Activated CD8-positive, alpha-beta memory T cell treated with anti-CD3 and anti-CD28 coated beads, Interleukin-2, amount 50 U/mL, for 24 hours (primary cell): Measurements from ENCODE around the gene FOXO1.

Source experiments
- DNase-seq: peaks from one replicate; pipeline ENCODE4 v3.0.0-alpha.2; 2020; ENCODE audit errors: extremely low read depth

Gene FOXO1

GRCh38 chr13:40635315-40635995 is 31.0 kb downstream of the FOXO1 start:
- no peak for DNase-seq

DNA sequence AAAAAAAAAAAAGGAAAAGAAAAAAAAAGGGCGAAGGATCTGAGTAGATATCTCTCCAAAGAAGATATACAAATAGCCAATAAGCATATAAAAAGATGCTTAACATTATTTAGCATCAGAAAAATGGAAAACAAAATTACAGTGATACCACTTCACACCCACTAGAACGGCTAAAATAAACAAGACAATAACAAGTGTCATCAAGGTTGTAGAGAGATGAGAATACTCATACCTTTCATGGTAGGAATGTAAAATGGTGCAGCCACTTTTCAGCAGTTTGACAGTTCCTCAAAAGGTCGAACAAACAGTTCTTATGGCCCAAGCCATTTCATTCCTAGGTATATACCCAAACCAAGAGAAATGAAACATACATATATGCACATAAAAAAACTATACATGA is 33.5 kb downstream of the FOXO1 start:
- DNase-seq = no peak

DNA sequence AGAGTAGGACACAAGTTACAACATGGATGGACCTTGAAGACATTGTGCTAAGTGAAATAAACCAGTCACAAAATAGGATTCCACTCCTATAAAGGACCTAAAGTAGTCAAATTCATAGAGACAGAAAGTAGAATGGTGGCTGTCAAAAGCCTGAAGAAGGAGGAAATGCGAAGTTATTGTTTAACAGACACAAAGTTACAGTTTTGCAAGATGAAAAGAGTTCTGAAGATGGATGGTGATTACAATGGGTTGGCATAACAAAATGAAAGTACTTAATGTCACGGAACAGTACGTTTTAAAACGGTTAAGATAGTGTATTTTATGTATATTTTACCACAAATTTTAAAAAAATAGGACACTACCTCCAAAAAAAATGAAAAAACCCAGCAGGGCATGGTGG is 34.8 kb downstream of the FOXO1 start:
- DNase-seq = no peak

GRCh38 chr13:40629678-40630384 is 36.6 kb downstream of the FOXO1 start:
- no peak for DNase-seq

DNA sequence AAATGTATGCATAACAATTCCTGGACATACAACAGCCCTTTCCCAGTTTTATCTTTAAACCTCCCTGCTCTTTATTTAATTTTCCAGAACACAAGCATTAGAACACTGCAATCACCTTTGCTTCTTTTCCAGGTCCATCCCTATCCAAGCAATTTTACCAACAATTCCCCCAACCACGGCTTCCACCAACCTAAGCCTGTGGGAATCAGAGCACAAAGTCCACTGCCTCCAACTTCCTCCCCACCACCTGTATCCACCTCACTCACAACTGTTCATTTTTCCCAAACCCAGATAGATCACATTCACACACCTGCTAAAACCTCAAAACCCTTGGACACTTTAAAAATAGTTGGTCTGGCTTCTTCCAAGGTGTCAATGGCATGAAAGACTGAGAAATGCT is 39.5 kb downstream of the FOXO1 start:
- no peak for DNase-seq

GRCh38 chr13:40626561-40626960 is 39.9 kb downstream of the FOXO1 start:
- DNase-seq = no peak

DNA sequence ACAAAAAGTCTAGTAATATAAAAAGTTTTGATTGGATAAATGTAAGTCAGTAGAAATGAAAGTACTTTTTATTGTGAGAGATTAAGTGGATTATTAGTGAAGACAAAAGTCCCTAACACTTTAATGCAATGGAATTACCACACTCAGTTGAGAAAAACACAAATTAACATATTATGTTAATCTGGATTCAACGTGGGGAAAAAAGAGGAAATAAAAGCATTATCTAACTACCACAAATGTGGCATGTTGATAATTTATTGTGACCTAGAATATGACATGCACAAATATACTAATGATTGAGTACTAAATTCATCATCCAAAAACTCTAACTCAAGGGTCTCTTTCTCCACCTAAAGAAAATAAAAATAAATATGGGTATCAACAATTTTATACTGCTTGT is 41.5 kb downstream of the FOXO1 start:
- no peak for DNase-seq

DNA sequence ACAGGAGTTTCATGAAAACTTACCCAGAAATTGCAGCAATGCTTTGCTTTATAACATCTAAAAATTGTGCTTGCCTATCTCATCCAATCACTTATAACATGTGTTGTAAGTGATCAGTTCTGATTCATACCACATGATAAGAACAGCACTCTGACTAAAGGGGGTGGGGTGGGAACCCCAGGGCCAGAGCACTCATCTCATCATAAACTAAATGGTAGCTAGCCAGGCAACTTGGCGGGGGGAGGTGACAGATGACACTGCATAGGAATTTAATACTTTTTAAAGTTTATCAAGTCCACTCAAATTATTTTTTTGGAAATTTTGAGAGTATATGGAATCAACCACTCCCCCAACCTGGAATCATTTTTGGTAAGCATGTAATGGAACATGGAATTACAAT is 42.1 kb downstream of the FOXO1 start:
- DNase-seq = no peak

DNA sequence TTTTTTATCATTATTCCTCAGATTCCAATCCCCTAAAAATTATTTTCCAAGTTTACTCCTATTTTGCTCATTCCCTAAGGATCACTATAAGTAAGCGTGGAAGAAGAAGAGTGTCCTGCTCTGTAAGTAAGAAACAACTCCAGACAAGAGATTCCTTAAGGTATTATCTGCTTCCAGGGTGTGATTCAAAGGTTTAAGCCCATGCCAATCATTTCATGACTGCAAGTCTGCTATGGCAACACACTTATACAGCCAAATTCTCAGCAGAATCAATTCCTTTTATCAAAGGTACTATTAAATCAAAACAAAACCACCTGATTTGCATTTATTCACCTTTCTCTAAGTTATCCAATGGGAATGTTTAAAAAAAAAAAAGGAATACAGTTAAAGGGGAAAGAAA is 43.7 kb downstream of the FOXO1 start:
- no peak for DNase-seq

DNA sequence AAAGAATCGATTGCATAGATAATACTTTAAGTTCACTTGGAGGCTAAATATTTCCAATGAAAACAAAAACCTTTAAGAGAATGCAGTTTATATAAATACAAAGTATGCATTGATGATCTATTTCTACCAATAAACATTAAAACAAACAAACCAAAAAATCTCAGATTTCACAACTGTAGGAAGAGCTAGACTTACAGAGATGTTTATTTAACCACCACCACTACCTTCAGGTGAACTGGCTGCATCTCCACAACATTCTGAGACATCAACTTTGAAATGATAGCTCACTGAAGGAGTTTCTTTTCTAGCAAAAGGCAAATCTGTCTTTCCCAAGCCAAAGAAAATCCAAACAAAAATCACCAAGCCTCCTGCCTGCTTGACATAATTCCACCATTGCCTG is 44.2 kb downstream of the FOXO1 start:
- DNase-seq = no peak

DNA sequence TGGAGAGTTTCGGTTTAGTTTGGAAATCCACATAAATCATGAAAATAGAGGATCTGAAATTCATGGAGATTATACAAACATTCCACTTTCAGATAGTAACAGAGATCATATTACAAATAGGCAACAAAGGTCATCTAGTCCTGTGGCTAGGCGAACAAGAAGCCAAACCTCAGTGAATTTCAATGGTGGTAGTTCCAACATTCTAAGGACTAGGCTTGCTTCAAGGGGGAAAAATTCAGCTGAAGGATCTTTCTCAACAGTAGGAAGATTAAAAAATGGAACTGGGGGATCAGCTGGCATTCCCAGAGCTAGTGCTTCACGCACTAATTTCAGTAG is 47.0 kb downstream of the FOXO1 start:
- no peak for DNase-seq

GRCh38 chr13:40618581-40619478 is 47.6 kb downstream of the FOXO1 start:
- no peak for DNase-seq

GRCh38 chr13:40617801-40618356 is 48.6 kb downstream of the FOXO1 start:
- DNase-seq = no peak

- no peak for DNase-seq
Observed at GRCh38 chr13:40615619-40616018, 50.8 kb downstream of the FOXO1 start.

DNA sequence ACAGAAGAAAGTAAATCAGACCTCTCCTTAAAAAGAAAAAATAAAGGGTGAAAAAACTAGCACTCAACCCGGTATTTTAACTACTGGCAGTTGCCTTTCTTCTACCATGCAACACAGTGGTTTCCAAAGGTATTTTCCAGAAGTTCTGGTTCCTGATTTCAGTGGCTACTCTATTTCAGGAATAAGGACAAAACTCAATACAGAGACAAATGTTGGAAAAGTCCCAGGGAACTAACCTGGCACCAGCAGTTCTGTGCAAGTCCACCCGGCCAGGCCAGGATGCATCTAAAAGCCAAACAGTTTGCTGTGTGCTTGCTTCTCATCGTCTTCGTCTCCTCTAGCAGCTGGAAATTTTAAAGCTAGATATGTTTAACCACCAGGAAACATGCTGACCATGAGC is 52.5 kb downstream of the FOXO1 start:
- no peak for DNase-seq

- DNase-seq = no peak
Observed at GRCh38 chr13:40613192-40613818, 53.1 kb downstream of the FOXO1 start.

DNA sequence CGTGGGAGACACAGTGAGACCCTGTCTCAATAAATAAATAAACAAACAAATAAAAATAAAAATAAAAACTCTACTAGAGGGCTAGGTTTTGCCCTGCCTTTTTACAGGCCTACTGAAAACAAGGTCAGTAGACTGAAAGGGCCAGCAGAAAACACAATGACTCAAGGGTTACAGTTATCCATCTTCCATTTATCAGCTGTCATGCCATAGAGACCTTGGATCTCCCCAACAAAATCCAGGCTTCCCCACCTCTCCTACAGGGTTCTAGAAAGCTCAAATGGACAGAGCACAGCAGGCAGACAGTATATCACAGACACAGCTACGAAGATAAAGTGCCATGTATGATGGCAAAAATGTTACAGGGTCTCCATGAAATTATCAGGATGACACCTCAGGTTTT is 54.4 kb downstream of the FOXO1 start:
- DNase-seq = no peak

- DNase-seq = no peak
Observed at GRCh38 chr13:40611635-40612034, 54.8 kb downstream of the FOXO1 start.

GRCh38 chr13:40611004-40611403 is 55.4 kb downstream of the FOXO1 start:
- DNase-seq = no peak

DNA sequence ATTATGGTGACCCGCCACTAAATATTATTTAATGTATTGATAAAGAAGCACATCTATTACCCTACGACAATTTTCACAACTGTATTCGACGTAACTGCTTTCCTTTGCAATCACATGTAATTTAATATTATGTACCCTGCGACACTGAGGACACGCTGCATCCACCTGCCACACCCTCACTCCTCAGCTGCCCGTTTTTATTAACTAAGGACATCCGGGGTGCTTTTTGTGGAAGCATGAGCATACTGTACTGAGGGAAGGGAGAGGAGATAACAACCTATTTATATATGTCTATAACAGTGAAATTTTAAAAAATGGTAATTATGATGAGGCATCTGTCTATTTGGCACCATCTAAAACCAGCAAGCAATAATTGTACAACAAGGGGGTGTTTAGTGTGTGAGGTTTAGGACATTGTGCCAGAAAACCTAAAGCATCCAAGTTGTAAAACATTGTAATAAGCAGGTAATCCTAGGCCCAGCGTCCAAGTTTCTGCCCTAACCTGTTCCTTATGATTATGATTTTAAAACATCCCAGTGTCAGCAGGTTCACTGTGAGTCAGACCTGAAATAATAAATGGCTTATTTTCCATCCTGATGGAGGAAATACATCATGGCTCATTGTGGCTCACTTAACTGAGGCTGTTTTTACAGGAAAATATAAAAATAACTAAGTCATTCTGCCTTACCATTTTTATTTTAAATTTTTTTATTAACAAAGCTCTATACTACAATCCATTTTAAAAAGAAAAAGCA is 56.3 kb downstream of the FOXO1 start:
- no peak for DNase-seq

DNA sequence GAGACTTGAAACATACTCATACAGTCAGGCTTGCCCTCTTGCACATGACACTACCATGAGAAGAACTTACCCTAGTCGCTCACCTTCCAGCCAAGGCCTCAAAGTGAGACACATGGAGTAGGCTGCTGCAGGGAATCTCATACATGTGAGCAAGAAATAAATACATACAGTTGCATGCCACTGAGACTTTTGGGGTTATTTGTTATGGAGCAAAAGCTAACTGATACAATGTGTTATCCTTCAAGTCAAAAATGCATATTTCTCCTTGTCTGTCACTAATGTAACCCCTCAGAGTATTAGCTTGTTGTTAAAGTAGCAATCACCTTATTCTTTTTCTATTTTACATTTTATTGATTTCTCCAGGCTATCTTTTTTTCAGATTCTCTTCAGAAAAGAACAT is 58.1 kb downstream of the FOXO1 start:
- DNase-seq = no peak
